Stomach (tissue), 9 donors: ENCODE measurements around the gene SBDS. TPM values are rescaled to one million over a fixed set of nuclear protein-coding genes. Genes with fewer than 3 reads are reported as not detected.
"Not testable (repeated sequence)": the region's sequence is repeated elsewhere in the genome, so short reads cannot be mapped to it uniquely, and the experiment has no call there.

Experiments used
- DNase-seq, 2 donors: peaks; one replicate each; pipeline versions ENCODE4 v3.0.0 to v3.0.0-alpha.2; 2013 to 2019
- H3K27ac ChIP-seq, 5 donors: fragments of 200-600 bp in 4 of 5; sonication (generic) in 4 of 5; one replicate each; pipeline ENCODE4 v1.5.1; 2013 to 2019; ENCODE audit warnings: mild to moderate bottlenecking in 1 of 5, moderate library complexity in 1 of 5
- H3K27me3 ChIP-seq, 3 donors: fragments of 200-600 bp; sonication (generic); one replicate each; pipeline ENCODE4 v1.5.1; 2017 to 2019; ENCODE audit warnings: mixed run types in 1 of 3
- H3K36me3 ChIP-seq, 4 donors: fragments of 200-600 bp; sonication (generic); 1 replicate in 3 of 4; 2 replicates in 1 of 4; pipeline ENCODE4 v1.5.1; 2016 to 2019
- H3K4me1 ChIP-seq, 4 donors: fragments of 200-600 bp; sonication (generic); one replicate each; pipeline ENCODE4 v1.5.1; 2016 to 2019
- H3K4me3 ChIP-seq, 4 donors: fragments of 200-600 bp; sonication (generic) in 3 of 4; one replicate each; pipeline ENCODE4 v1.5.1; 2016 to 2019; ENCODE audit warnings: mild to moderate bottlenecking in 1 of 4
- H3K9me3 ChIP-seq, 4 donors: fragments of 200-600 bp; sonication (generic); one replicate each; pipeline ENCODE4 v1.5.1; 2016 to 2019
- EP300 ChIP-seq: sonication (generic); formaldehyde crosslinking; IDR thresholded peaks from one replicate; pipeline ENCODE4 v1.6.1; 2017; ENCODE audit warnings: antibody characterized with exemption
- POLR2A ChIP-seq, 4 donors: fragments of 450-650 bp; IDR thresholded peaks; one replicate each; pipeline ENCODE4 v1.6.1; 2016; ENCODE audit warnings: antibody characterized with exemption in 4 of 4, control low read depth in 2 of 4, mild to moderate bottlenecking in 1 of 4, moderate library complexity in 1 of 4
- POLR2AphosphoS5 ChIP-seq, 3 donors: sonication (generic); formaldehyde crosslinking; IDR thresholded peaks; one replicate each; pipeline ENCODE4 v1.6.1; 2016; ENCODE audit warnings: antibody characterized with exemption in 3 of 3
- WGBS, 5 donors: extraction: QIAGEN DNeasy Blood & Tissue Kit in 3 of 5; methylation state at CpG; one replicate each; pipeline versions ENCODE4 v1.1.5 to v1.1.7; 2013 to 2018; 5-methylcytosine and 5-hydroxymethylcytosine counted together
- intact Hi-C: fragments of 100-400 bp; cut with DNase I; formaldehyde crosslinking; loops from one replicate; pipeline ENCODE4 v1.15.1; 2023; ENCODE audit warnings: low total_unique reads
- polyA plus RNA-seq, 3 donors: library from polyadenylated mRNA; stranded (reverse); fragments of 200-250 nt; gene quantifications; one replicate each; pipeline ENCODE4 v1.2.3, GENCODE V29; 2013
- total RNA-seq, 5 donors: library from RNA; depleted of rRNA; stranded (reverse); fragments of >200 nt; gene quantifications; one replicate each; pipeline versions ENCODE4 v1.1.0 to v1.2.3, GENCODE V29; 2014 to 2016
- TF ChIP-seq, protein P1 (sequence below), 7 experiments: fragments of 450-650 bp in 4 of 7; fragments of 200-600 bp in 3 of 7; sonication (generic) in 3 of 7; IDR thresholded peaks; one replicate each; pipeline ENCODE4 v1.5.1; 2016 to 2019; ENCODE audit warnings: antibody characterized with exemption in 7 of 7, control low read depth in 2 of 7, mild to moderate bottlenecking in 1 of 7
- donor health status: healthy with polysubstance abuse.
- donor health status: Bipolar disorder and iron deficiency.
- donor health status: healthy.

Gene SBDS
- total and polyA plus RNA-seq, 8 donors, result 93.2 to 192 (median 112) TPM

DNA sequence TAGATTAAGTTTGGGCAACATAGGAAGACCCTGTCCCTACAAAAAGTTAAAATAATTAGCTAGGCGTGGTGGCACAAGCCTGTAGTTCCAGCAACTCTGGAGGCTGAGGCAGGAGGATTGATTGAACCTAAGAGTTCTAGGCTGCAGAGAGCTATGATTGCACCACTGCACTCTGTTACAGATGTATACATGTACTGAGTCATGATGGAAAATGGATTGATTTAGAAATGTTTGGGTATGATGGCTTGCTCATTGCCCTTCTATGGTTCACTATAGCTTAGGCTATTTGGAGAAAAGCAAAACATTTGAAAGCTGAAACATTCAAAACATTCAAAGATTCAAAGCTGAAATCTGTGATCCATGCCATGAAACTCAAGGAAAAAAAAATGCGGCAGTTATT, 16.4 kb downstream of the SBDS start:
- 78 to 97% (median 89%) methylated on average over 2 of the region's 2 CpGs for WGBS, 5 donors
- peaks cover 7 to 21% (median 14%) of the 10 kb centered on the region in 4 donors for H3K9me3 ChIP-seq

DNA sequence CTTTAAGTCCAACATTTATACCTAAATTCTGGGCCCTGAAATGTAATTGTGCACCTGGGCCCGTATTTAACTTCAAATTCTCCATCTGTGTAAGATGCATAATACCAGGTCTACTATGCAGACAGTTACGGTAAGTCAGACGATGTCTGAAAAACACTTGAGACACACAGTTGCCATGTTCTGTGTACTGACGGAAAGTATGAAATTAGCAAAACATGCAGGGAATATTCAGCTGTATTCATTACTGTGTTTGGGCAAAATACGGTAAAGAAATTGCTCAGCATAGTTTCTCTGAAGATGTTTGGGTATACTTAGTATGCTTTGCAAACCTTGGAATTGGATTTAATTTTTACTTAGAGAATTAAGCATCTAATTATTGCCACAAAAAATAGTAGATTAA, 17.1 kb downstream of the SBDS start:
- H3K27me3 ChIP-seq, H3K36me3 ChIP-seq, intact Hi-C loops, H3K4me1 ChIP-seq, H3K4me3 ChIP-seq, H3K27ac ChIP-seq, DNase-seq: not testable (repeated sequence)
- H3K9me3 ChIP-seq, result peaks cover 7 to 21% (median 14%) of the 10 kb centered on the region in 4 donors
- WGBS, 5 donors, result 81 to 92% (median 90%) methylated on average over 4 to 5 of the region's 5 CpGs

More for the DNA sequence above, 16.4 kb downstream of the SBDS start:
- H3K4me3 ChIP-seq, H3K36me3 ChIP-seq, intact Hi-C loops, H3K4me1 ChIP-seq, DNase-seq, H3K27ac ChIP-seq, H3K27me3 ChIP-seq: not testable (repeated sequence)

DNA sequence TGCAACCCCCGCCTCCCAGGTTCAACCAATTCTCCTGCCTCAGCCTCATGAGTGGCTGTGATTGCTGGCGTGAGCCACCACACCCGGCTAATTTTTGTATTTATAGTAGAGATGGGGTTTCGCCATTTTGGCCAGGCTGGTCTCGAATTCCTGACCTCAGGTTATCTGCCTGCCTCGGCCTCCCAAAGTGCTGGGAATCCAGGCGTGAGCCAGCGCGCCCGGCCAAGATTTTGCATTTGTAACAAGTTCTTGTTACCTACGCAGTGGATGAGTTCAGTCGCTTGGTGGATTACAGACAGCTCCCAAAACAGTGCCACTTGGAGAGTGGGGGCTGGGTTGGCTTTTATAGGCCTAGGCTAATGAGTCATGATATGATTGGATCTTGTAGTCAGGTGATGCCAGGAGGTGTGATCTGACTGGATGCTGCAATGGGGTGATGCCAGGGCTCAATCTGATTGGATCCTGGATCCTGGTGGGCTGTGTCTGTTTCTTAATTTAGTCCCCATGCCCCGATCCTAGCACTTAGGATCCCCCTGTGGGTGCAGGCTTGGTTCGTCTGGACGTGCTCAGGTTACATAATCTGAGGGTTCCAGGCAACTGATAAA, 20.3 kb downstream of the SBDS start:
- 84 to 90% (median 89%) methylated on average over 15 of the region's 15 CpGs for WGBS, 5 donors
- intact Hi-C loops, result no loop called here
- Histone ChIP-seq H3K27me3 (no peaks in the 10 kb centered on the region), H3K4me1 (peaks cover 0 to 14% (median under 1%) of the 10 kb centered on the region in 4 donors), H3K9me3 (peaks cover 2 to 9% (median 6%) of the 10 kb centered on the region in 4 donors), H3K36me3 (no peaks in the 10 kb centered on the region), H3K27ac (no peak overlapping the region), H3K4me3 (no peak overlapping the region)
- TF ChIP-seq POLR2AphosphoS5 (IDR thresholded peaks at IDR 0.05) (no peak), POLR2A (IDR thresholded peaks at IDR 0.05) (no peak), EP300 (no peak)
- TF ChIP-seq, protein P1, sequence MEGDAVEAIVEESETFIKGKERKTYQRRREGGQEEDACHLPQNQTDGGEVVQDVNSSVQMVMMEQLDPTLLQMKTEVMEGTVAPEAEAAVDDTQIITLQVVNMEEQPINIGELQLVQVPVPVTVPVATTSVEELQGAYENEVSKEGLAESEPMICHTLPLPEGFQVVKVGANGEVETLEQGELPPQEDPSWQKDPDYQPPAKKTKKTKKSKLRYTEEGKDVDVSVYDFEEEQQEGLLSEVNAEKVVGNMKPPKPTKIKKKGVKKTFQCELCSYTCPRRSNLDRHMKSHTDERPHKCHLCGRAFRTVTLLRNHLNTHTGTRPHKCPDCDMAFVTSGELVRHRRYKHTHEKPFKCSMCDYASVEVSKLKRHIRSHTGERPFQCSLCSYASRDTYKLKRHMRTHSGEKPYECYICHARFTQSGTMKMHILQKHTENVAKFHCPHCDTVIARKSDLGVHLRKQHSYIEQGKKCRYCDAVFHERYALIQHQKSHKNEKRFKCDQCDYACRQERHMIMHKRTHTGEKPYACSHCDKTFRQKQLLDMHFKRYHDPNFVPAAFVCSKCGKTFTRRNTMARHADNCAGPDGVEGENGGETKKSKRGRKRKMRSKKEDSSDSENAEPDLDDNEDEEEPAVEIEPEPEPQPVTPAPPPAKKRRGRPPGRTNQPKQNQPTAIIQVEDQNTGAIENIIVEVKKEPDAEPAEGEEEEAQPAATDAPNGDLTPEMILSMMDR (IDR thresholded peaks at IDR 0.05), result no peak
- DNase-seq, result no peak

DNA sequence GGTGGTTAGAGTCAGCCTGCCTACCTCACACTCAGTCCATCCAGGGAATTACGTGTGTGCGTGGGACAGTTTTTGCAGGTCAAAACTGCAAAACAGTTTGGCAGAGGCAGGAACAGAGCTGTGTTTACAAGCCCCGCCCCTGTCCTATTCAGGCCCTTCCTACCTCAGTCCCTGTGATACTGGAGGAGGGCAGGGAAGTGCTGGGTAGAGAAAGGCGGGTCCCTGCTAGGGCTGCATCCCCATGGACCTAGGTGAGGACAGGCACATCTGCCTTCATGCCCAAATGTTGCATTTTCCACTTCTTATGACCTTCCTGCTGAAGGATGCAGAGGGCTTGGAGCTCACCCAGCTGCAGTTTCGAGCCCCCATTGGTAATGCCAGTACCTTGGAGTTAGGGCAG, 25.1 kb downstream of the SBDS start:
- H3K27ac ChIP-seq, result peak overlapping the region in 1 of 5 donors; percentile 21
- H3K27me3 ChIP-seq, result no peaks in the 10 kb centered on the region
- peak; percentile 32 to 35 for DNase-seq
- WGBS, 5 donors, result 44 to 58% (median 55%) methylated on average over 5 of the region's 5 CpGs
- no peaks in the 10 kb centered on the region for H3K9me3 ChIP-seq
- H3K36me3 ChIP-seq, result no peaks in the 10 kb centered on the region
- peaks cover 0 to 14% (median 2%) of the 10 kb centered on the region in 4 donors for H3K4me1 ChIP-seq
- no peak overlapping the region for H3K4me3 ChIP-seq
- TF ChIP-seq POLR2A (IDR thresholded peaks at IDR 0.05) (no peak), EP300 (no peak), POLR2AphosphoS5 (IDR thresholded peaks at IDR 0.05) (no peak)
- TF ChIP-seq, protein P1 (IDR thresholded peaks at IDR 0.05), result no peak
- intact Hi-C loops, result no loop called here

DNA sequence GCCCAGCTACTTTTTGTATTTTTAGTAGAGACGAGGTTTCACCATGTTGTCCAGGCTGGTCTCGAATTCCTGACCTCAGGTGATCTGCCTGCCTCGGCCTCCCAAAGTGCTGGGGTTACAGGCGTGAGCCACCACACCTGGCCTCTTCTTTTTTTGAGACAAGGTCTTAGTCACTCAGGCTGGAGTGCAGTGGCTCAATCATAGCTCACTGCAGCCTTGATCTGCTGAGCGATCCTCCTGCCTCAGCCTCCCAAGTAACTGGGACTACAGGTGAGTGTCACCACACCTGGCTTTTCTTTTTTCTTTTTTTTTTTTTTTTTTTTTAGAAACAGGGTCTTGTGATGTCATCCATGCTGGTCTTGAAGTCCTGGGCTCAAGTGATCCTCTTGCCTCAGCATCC, 26.4 kb downstream of the SBDS start:
- intact Hi-C loops, H3K9me3 ChIP-seq, H3K27me3 ChIP-seq, H3K36me3 ChIP-seq, DNase-seq, H3K27ac ChIP-seq, H3K4me3 ChIP-seq: not testable (repeated sequence)
- H3K4me1 ChIP-seq, result peaks cover 0 to 14% (median 2%) of the 10 kb centered on the region in 4 donors
- 87 to 97% (median 93%) methylated on average over 5 of the region's 5 CpGs for WGBS, 5 donors

DNA sequence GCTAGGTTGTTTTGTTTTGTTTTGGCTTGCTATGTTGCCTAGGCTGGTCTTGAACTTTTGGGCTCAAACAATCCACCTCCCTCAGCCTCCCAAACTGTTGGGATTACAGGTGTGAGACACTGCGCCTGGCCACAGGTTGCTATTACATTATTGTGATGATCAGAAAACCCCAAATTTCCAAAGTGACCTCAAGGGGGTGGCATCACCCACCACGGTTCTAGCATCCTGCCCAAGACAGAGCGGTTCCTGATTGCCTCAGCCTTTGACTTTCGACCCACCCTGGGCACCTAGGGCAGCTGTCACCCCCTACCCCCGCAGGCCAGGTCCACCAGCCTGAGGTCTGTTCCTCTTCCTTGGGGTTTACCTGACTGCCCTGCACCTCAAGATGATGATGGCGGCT, 28.4 kb downstream of the SBDS start:
- Histone ChIP-seq H3K27ac (no peak overlapping the region), H3K27me3 (no peaks in the 10 kb centered on the region), H3K4me1 (peaks cover 0 to 8% (median 2%) of the 10 kb centered on the region in 4 donors), H3K4me3 (no peak overlapping the region), H3K9me3 (no peaks in the 10 kb centered on the region), H3K36me3 (no peaks in the 10 kb centered on the region)
- 83 to 88% (median 85%) methylated on average over 5 to 6 of the region's 6 CpGs for WGBS, 5 donors
- DNase-seq, result no peak
- intact Hi-C loops, result no loop called here
- TF ChIP-seq, protein P1 (IDR thresholded peaks at IDR 0.05), result no peak
- TF ChIP-seq POLR2AphosphoS5 (IDR thresholded peaks at IDR 0.05) (no peak), EP300 (no peak), POLR2A (IDR thresholded peaks at IDR 0.05) (no peak)
